SKM-1 (cell line): ENCODE results near the gene SLC39A12.
"Not testable (repeated sequence)": the region's sequence is repeated elsewhere in the genome, so short reads cannot be mapped to it uniquely, and the experiment has no call there.

Experiments used
- DNase-seq: peaks from one replicate; lab custom pipeline; 2025; ENCODE audit not compliant: unreplicated experiment; lab: John Stamatoyannopoulos, UW

SLC39A12 gene

GRCh38 chr10:17951868-17952371 is at the start of gene SLC39A12:
Gene SLC39A12 (plus strand): TSS chr10:17951918. CDS start chr10:17953277, 1,359 bp downstream.
- DNase-seq = no peak

GRCh38 chr10:17904564-17904963 is 47.2 kb upstream of the SLC39A12 start:
- DNase-seq = no peak

DNA sequence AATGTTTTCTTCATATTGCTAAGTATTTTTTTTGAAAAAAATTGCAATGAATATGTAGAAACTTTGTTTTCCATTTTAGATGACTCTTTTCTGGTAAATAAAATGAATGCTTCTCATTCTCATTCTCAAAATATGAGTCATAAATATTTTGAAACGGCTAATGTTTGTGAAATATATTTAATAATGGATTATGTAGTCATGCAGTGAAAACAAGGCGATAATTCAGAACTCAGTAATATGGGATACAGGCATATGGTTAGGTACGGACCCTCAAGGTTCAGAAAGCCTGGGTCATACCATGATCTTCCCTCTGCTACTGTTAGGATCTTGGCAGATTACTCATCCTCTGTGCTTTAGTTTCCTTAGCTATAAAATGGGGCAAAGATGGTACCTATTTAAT is 46.2 kb upstream of the SLC39A12 start:
- no peak for DNase-seq

GRCh38 chr10:17906002-17906401 is 45.7 kb upstream of the SLC39A12 start:
- no peak for DNase-seq

DNA sequence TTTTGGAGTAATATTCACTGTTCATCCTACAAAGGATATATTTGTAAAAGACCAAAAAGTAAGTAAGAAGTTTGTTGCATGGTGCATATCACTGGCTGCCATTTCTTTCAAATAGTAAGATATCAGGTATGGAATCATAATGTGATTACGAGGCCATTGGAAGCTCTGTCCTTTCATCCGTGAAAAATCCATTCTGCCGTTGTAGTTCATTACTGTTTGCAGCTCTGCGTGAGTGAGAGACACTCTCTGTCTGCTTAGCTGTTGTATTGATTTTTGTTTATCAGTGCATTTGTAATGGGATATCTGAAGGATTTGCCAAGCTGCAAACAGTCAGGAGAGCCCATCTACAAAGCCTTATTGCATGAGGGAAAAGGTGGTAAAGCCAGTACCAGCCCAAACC is 44.1 kb upstream of the SLC39A12 start:
- no peak for DNase-seq

GRCh38 chr10:17910125-17910789 is 41.5 kb upstream of the SLC39A12 start:
- peak; percentile 5 for DNase-seq

DNA sequence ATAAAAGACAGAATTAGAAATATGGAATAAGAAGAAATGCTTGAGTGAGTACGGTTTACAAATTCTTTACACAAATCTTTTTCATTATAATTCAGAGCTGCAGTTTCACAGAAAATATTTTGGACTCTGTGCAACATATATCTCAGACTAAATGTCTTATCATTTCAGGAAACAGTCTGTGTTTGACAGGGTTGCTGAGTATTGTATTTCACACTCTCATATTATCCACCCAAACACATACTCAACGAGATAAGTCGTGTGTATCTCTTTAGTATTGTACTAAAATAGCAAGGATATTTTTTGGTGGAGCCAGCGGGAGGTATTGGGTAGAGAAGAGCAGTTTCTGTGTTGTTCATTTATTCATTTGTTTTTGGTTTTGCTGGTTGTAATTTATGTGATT is 39.0 kb upstream of the SLC39A12 start:
- DNase-seq = no peak

GRCh38 chr10:17913604-17914003 is 38.1 kb upstream of the SLC39A12 start:
- no peak for DNase-seq

- no peak for DNase-seq
These were observed 37.3 kb upstream of the SLC39A12 start for GRCh38 chr10:17914169-17915045.

- DNase-seq = no peak
These were observed 36.5 kb upstream of the SLC39A12 start for GRCh38 chr10:17915181-17915580.

- DNase-seq = no peak
These were observed 33.4 kb upstream of the SLC39A12 start for GRCh38 chr10:17918187-17918903.

GRCh38 chr10:17921378-17921777 is 30.3 kb upstream of the SLC39A12 start:
- DNase-seq = no peak

GRCh38 chr10:17923728-17924127 is 28.0 kb upstream of the SLC39A12 start:
- no peak for DNase-seq

DNA sequence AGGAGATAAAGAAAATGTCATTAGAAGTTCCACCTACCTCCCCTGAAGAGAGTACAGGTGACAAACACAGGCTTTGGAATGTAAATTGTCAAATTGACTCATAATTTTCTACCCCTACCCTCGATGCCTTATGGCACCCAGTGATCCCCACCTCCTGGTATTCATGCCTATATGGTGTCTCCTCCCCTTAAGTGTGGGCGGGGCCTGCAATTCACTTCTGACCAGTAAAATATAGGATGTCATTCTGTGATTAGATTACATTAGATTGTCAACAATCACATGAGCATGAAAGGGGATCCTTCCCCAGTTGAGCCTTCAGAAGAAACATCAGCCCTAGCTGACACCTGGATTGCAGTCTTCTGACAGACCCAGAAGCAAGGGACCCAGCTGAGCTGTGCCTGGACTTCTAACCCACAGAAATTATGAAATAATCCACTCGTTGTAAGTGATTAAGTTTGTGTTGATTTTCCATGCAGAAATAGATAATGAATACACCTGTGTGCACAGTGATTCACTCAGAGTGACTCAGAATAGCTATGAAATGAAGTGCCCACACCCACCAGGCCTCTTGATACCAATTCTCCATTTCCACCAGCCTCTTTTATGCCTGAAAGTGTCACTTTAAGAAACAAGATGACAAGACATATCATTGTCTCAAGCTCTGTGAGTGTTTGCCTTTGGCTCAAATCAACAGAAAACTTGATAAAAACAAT is 8.5 kb upstream of the SLC39A12 start:
- no peak for DNase-seq

- not testable (repeated sequence) for DNase-seq
These were observed 1.4 kb upstream of the SLC39A12 start for GRCh38 chr10:17950269-17950668.

DNA sequence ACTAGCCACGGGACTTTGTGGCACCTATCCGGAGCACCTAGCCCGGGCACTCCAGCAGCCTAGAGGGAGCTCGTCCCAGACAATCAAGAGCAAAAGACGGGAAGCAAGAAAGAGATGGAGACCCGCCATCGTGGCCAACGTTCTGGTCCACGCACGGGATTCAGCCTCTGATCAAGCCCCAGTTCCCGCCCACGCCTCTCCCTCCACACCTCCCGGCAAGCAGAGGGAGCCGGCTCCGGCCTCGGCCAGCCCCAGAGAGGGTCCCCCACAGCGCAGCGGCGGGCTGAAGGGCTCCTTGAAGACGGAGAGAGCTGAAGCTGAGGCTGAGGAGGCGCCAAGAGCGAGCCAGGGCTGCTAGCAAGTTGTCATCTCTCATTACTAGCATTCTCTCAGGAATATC is 992 bp upstream of the SLC39A12 start:
- DNase-seq = no peak

DNA sequence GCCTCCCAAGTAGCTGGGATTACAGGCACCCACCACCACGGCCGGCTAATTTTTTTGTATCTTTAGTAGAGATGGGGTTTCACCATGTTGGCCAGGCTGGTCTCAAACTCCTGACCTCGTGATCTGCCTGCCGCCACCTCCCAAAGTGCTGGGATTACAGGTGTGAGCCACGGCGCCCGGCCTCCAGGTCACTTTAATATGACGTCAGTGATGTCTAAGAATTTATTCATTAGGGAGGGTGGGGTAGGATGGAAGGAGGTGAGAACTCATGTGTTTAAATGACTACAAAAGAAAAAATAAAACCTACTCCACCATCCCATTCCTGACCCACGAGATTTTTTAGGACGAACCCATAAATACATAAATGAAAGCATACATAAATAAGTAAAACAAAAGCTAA is 2.7 kb downstream of the SLC39A12 start:
- DNase-seq = not testable (repeated sequence)

GRCh38 chr10:17954861-17955260 is 3.1 kb downstream of the SLC39A12 start:
- DNase-seq = no peak

DNA sequence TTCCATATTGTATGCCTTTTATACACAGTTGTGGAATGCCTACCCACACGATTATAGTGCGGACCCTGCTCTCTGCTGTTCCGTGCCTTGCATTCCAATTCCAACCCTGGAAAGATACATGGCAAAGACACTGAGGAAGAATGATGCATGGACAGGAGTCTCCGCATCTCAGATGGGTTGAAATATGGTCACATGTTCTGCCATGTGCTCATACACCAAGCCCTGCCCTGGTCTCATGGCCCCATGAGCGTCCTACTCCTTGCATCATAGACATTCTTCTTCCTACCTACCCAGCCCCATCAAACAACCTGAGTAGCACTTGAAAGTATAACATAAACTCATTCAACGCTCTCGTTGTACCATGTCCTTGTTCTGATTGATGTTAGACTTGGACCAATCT is 6.3 kb downstream of the SLC39A12 start:
- DNase-seq = no peak

DNA sequence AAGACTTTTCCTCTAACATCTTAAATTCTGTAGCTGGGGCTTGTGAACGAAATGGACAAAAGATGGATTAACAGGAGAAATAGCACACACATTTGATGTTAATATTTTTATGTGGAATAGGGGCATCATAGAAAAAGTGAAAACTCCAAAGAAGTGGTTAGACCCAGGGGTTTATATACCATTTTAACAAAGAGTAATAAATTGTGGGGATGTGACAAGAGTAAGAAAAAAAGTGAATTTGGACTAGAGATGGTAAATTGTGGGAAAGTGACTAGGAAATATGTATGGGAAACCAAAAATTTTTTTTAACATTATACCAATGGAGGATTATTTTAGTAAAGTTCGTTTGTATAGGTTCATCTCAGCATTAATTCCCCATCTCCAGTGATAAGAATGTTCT is 8.2 kb downstream of the SLC39A12 start:
- no peak for DNase-seq
